ENCODE measurements around the gene ST6GALNAC2.
"Not testable (repeated sequence)": the region's sequence is repeated elsewhere in the genome, so short reads cannot be mapped to it uniquely, and the experiment has no call there.

The ST6GALNAC2 gene

DNA sequence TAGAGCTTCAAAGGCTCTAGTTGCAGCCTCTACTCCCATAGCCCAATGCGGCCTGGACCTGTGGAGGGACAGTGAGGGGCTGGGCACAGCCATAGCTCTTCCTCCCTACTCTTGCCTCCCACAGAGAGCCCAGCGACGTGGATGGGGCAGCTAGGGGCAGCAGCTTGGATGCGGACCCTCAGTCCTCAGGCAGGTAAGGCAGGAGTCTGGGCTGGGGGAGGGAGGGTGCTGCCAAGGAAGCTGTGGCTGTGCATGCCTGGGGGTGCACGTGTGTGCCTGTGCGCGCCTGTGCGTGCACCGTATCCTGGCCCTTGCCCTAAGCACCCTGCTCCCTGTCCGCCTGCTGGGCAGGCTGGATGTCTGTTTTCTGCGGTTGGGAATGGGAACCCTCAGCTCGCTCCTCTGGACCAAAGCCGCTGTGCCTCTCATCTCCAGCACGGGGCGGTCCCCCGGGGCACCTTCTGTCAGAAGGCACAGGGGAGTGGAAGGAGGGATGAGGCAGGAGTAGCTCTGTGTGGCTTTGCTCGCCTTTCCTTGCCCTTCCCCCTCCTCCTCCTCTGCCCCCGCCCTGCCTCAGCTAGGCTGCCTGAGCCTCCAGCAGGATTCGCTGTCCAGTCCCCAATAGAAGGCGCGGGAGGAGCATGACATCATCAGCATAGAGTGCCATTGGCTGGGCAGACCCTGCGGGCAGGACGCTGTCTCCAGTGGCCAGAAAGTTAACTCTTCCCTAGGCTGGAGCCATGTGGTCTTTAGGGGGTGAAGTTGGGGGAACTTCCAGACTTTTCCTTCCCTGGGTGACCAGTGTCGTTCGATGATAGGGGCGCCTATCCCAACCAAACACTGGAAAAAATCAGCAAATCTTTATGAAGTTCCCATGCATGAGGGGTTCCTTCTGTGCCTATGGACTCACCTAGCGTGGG is 45.0 kb downstream of the ST6GALNAC2 start:
- DNase-seq (ENCODE audit: low read depth in 2 of 2), result no peak

DNA sequence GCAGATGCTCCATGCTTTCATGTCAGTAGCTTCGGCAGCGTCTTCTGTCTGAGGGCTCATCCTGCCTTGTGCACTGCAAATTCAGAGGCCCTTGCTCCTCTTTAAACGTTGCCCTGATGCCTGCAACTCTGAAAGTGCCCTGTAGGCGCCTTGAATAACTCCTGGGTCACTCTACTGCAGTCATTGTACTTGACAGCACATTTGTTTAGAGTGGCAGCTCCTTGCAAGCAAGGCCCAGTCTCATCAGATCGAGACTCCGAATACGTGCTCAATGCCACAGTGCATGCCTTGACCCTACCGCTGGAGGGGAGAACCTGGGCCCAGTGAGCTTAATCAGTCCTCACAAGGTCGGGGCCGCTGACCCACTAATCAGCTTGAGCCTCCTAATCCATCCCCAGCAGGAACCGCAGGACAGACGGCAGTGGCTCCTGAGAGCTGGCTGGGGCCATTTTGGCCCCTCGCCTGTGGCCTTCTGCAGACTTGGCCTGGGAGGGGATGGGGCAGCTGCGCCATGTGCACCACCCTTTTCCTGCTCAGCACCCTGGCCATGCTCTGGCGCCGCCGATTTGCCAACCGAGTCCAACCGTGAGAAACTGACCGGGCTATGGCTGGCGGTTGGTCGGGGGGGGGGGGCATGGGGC is 45.9 kb downstream of the ST6GALNAC2 start, which contains the start of gene PRCD:
Gene PRCD, plus strand, starts transcription at position 414 of the 641 bp plus-strand sequence. Its CDS starts 98 bp downstream, at position 512.
- DNase-seq (ENCODE audit: low read depth in 2 of 2), result no peak

DNA sequence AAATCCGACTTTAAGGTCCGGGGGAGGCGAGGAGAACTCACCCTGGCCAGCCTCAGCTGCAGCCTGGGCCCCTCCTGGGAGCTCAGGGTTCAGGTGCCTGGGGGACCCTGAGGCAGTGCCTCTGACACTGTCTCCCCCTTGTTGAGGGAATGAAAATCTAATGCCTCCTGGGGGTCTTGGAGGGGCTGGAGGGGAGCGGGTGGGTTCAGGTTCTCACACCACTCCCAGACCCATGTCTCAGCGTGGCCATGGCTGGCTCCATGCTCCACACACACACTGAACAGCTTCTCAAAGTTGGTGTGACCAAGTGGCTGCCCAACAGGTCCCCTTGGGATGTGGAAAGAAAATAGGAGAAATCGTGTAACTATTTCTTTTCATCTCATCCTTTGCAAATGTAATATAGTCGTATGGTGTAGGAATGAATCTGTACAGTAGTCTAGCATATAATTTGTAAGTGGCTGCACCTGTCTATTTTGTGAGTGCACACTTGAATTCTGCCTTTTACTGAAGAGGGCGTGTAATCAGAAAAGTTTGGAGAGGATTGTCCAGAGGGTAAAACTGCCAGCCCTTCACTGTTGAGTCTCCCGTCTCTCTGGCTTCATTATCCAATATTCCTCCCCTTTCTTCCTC is 46.6 kb downstream of the ST6GALNAC2 start:
- DNase-seq (ENCODE audit: low read depth in 2 of 2), result no peak

DNA sequence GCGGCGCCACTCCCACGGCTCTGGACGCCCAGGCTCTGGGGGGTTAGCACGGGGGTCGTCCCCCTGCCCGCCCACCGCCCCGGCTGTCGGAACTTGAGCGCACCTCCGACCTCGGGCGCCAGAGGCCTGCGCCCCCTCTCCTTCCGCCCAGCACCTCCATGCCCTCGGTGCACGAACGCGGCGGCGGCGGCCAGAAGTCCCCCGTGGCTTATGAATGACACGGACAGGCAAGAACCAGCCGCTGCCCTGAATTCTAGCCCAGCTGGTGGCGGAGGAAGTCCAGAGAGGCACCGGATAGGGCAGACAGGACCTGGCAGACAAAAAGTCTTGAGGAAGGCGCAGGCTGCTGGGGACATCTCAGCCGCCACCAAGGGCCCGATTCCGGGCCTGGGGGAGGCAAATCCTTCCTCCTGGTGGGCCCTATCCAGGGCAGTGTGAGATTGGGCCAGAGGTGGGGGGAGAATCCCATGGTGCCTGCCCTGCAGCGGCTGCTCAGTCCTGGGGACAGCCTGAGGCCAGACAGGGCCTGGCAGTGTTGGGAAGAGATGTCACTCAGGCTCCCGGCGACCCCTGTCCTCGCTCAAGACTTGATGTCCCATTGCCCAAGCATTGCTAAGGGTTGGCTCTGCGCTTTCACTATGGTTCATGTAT is 47.3 kb downstream of the ST6GALNAC2 start:
- no peak for DNase-seq (ENCODE audit: low read depth in 2 of 2)

DNA sequence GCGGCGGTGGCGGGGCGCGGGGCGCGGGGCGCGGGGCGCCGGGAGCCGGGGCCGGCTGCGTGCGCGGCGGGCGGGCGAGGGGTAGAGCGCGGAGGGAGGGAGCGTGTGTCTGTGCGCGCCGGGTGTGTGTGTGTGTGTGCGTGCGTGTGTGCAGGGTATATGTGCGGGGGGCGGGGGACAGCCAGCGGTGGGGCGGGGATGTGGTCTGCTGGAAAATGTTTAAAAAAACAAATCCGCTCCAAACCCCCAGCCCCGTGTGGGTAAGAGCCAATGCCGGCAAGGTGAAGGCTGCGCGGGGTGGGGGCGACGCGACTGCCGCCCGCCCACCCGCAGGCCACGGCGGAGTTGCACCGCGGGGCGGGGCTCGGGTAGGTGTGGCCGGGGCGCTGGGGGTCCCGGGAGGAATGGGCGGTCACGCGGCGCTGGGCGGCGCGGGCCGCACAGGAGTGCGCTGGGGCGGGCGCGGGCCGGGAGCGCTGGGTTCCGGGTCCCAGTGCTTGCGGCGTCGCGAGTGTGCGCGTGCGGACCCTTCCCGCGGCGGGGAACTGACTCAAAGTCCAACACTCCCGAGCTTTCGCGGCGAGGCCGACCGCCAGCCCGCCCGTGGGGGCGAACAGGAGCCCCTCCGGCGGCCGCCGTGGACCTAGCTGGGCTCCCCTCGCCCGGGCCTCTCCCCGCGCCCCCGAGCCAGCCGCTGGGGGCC is 47.9 kb downstream of the ST6GALNAC2 start, which contains the start of gene CYGB:
Gene CYGB, minus strand, starts transcription at position 132 of the 703 bp plus-strand sequence. CDS start 167 bp downstream, outside the sequence.
- no peak for DNase-seq (ENCODE audit: low read depth in 2 of 2)

DNA sequence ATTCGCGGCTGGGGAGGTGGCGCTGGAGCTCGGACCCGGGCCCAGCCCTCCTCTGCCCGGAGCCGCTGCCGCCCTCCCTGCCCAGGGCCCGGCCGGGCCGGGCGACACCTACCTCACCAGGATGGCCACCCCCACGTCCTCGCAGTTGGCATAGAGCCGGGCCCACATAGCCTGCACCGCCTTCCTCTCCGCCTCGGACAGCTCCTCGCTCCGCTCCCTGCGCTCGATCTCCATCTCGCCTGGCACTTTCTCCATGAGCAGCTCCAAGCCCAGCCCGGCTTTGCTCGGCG is 48.4 kb downstream of the ST6GALNAC2 start:
- DNase-seq (ENCODE audit: low read depth in 2 of 2), result no peak

DNA sequence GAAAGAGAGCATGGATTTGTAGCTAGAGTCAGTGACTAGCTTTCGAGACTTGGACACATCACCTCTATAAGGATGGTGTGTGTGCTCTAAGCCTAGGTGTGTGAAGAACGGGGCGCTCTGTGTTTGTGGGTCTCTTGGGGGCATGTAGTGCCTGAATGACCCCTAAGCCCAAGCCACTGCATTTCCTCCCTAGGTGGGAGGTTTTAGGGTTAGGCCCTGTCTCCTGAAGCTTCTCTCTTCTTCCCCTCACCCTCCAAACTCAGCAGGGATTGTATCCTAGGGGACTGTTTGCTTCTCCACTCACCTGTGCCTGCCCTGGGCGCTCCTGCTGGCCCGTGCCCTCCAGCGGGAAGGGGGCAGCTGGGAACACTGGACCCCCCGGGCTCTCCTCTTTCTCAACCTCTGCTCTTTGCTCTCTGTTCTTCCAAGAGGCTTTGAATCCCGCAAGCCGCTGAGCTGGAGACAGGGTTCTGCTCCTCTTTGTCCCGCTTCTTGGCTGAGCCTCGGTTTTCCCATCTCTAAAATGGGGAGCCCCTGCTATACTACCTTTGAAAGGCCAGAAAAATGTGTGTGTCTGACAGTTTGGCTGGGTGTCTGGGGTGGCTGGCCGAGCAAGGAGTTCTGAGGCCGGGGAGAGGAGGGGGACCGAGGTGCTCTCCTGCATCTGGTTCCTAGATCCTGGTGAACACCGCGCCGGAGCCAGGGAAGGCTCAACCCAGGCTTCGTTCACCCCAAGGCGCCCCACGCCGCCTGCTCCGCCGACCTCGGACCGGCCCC is 49.0 kb downstream of the ST6GALNAC2 start:
- DNase-seq (ENCODE audit: low read depth in 2 of 2), result no peak

DNA sequence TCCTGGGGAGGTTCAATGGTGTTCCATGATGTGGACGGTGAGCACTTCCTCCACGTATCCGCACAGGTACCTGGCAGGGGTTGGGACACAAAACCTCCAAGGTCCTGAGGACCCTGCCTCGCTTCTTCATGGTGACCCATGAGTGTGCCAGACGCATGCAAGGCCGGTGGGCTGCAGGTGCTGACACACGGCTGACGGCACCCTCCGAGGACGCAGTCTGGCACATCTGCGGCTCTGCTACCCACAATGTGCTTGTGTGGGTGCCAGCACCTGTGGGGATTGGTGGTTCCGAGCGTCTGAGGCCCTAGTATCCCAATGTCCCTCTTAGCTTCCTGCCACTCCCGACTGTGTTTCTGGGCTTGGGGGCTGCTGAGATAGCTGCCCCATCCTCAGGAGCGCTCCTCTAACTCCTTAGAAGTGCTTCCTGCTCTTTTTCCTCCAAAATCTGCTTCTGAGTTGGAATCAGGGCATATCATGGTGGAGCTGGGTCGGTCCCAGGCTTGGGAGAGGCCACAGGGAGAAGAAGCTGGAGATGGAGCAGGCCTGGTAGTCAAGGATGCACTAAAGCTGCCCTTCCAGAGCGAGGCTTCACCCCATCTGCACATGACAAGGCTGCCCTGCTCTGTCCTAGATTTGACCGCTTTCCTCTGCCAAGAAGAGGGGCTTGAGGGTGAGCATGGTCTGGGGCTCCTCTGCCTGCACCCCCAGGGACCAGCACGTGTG is 49.7 kb downstream of the ST6GALNAC2 start:
- DNase-seq (ENCODE audit: low read depth in 2 of 2), result no peak

DNA sequence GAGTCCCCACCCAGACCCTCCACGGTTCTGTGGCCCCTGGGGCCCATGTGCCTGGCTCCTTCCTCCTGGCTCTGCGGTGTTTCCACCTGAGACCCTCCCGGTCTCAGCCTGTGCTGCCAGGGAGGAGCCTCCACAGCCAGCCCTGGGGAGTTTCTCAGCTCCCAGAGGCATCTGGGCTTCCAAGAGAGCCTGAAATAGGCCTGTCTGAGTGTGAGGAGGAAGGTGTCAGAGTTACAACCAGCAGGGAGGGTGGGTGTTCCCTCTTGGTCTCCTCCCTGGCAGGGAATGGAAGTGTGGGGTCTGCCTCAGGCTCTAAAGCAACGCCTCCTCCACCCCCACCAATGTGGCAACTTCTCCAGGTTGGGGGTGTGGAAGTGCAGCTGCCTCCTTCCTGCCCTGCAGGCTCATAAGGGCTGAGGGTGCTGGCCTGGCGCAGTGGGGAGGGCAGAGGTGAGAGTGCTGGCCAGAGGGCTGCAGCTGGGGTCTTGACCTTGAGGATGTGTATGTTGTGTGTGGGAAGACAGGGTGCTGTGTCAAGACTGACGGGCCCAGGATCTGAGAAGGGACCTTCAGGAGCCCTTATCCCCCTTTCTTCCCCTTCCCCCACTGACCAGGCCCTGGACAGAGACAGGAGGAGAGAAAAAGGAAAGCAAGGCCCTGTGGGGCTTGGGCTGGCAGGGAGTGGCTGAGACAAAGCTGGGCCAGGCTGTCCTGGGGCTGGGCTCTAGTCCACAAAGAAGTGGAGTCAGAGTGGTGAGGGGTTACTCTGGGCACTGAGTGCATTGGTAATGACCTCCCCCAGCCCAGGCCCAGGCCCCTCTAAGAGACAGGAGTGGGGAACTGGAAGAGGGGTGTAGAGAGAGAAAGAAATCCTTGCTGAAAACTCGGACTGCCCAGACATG is 50.6 kb downstream of the ST6GALNAC2 start:
- no peak for DNase-seq (ENCODE audit: low read depth in 2 of 2)

DNA sequence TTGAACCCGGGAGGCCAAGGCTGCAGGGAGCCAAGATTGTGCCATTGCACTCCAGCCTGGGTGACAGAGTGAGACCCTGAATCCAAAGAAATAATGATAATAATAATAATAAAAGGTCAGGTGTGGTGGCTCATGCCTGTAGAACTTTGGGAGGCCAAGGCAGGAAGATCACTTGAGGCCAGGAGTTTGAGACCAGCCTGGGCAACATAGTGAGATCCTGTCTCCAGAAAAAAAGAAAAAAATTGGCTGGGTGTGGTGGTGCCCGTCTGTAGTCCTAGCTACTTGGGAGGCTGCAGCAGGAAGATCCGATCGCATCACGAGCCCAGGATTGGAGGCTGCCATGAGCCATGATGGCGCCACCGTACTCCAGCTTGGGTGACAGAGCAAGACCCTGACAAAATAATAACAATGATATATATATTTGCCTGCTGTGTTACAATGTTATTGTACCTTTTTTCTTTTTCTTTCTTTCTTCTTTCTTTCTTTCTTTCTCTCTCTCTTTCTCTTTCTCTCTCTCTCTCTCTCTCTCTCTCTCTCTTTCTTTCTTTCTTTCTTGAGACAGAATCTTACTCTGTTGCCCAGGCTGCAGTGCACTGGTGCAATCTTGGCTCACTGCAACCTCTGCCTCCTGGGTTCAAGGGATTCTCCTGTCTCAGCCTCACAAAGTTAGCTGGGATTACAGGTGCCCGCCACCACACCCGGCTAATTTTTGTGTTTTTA is 51.9 kb downstream of the ST6GALNAC2 start:
- not testable (repeated sequence) for DNase-seq (ENCODE audit: low read depth in 2 of 2)

DNA sequence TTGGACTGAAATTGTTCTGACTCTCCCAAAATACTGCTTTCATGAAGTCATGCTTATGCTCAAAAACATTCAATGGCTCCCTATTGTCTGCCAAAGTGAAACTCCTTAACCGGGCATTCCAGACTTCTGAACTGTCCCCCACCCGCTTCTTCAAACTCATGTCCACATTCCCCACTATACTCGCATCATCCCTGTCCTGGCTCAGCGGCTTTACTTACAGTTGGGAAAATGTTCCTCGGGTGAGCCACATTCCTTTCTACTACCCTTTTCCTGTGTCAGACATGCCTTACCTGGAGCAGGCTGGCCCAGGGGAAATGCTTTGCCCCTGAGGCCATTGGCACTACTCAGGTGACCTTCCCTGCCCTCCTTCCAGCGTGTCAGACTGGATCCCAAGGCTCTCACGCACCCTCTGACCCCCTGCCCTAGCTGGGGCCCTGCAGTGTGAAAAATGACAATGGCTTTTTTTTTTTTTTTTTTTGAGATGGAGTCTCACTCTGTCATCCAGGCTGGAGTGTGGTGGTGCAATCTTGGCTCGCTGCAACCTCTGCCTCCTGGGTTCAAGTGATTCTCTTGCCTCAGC is 53.5 kb downstream of the ST6GALNAC2 start:
- no peak for DNase-seq (ENCODE audit: low read depth in 2 of 2)

DNA sequence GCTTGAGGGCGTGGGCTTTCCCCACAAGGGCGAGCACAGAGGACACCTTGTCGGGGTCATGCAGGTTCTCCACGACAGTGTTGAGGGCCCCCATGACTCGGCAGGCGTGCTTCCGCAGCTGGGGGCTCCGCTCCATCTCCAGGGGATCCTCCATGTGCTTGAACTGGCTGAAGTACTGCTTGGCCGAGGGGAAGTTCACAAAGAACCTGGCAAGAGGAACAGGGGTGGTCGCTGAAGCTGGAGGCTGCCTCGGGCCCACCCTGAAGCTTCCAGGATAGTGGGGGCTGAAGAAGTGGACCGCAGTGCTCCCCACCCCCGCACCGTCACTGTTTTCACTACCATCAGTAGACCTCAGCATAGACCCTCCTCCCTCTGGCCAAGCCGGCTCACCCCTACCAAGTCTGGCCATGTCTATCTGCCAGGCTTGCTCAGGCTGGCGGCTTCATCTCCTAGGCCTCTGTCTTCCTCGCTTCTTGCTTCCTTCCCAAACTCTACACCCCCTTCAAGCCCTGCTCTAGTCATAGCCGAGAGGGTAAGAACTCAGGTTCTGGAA is 54.1 kb downstream of the ST6GALNAC2 start:
- no peak for DNase-seq (ENCODE audit: low read depth in 2 of 2)

DNA sequence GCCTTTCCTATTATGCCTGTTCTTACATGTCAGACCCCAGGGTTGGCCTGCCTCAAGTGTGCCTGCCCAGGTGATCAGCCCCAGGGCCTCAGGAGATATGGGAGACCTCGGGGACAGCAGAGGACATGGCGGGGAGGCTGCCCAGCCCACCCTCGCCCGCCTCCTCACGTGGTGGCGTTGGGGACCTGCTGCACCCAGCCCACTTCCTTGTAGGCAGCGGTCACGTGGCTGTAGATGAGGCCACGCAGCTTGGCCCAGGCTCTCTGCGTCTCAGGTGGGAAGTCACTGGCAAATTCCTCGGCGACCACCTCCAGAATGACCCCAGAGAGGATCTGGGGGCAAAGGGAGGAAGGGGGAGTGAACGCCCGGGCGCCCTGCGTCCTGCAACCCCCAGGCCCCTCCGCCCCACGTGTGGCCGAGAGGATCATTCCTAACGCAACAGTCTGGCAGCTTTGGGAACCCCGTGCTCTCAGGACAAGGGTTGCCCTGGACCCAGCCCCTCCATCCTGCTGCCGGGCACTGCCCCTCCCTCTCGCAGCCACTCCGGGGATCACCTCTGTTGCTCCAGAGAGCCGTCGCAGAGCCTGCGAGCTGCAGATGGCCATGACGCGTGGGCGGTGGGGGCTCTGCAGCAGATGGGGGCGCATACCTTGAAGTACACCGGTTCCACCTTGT is 54.7 kb downstream of the ST6GALNAC2 start:
- no peak for DNase-seq (ENCODE audit: low read depth in 2 of 2)

DNA sequence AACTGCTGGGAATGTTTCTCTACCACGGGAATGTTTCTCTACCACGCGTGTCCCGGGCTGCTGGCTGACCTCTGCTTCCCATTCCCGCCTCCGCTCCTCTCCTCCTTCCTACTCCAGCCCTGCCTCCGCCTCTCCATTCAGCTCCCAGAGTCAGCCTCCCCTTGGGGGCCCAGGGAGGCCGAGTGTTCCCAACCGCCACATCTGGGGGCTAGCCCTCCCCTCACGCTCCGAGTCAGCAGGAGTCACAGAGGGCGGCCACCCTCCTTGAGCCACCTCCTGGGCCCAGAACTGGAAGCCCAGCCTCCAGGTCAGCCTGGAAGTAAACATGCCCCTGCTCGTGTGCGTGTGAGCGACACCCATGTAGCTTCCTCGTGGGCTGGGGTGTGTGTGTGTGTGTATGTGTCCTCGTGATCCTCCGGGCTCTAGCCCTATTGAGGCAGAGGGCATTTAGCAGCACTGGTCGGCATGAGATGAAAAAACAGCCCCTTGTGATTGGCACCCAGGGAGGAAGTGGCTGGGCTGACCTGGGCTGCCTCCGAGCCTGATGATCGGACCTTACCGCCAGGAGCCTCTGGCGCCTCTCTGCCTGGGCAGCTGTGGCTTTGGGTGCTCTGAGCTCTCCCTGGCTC is 55.5 kb downstream of the ST6GALNAC2 start:
- no peak for DNase-seq (ENCODE audit: low read depth in 2 of 2)

DNA sequence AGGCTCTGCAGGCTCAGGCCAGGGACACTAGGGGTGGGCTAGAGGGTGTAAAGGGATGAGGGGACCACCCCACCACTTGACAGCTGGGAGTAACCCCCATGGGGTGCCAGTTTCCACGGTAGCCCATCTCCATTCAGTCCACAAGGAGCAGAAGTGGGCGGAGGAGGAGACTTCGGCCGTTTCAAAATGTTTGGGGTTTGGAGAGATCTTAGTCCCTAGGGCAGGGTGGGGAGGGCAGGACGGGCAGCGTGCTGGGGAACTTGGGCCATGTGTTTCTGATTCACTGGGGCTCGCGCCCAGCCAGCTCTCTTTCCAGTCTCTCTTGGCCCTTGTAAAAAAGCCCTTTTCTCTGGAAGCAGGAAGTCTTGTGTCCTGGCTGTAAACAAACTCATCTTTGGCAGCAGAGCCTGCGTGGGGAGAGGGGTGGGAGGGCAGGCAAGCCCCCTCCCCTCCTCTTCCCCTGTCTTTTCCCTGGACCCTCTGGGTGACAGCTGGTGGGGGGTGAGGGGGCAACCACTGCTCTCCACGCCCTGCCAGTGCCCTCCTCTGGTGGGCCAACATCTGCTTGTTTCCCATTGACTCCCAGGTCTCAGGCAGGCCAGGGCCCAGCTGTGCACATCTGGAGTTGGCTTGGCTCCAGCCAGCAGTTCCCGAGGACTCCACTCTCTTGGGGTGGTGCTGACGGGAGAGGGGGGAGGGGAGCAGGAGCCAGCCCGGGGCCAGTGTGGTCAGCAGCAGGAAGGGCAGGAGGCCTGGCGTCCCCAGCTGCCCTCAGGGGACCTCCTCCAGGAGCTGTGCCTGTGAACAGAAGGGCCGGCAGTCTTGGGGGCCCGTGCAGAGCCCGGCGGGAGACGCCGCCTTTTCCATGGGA is 56.2 kb downstream of the ST6GALNAC2 start:
- no peak for DNase-seq (ENCODE audit: low read depth in 2 of 2)

All from stimulated activated CD8-positive, alpha-beta memory T cell treated with anti-CD3 and anti-CD28 coated beads, Interleukin-15, amount 100 ng/mL, for 4 hours (primary cell).